HG02852 (cell line): ENCODE measurements around the gene TRIM60.
"Not testable (repeated sequence)": the region's sequence is repeated elsewhere in the genome, so short reads cannot be mapped to it uniquely, and the experiment has no call there.

Experiments
- ATAC-seq: cut with Tn5 transposase; IDR thresholded peaks from one replicate; pipeline ENCODE4 v1.9.1; 2021; ENCODE audit warnings: mild to moderate bottlenecking, moderate library complexity; ENCODE audit not compliant: unreplicated experiment

The TRIM60 gene

DNA sequence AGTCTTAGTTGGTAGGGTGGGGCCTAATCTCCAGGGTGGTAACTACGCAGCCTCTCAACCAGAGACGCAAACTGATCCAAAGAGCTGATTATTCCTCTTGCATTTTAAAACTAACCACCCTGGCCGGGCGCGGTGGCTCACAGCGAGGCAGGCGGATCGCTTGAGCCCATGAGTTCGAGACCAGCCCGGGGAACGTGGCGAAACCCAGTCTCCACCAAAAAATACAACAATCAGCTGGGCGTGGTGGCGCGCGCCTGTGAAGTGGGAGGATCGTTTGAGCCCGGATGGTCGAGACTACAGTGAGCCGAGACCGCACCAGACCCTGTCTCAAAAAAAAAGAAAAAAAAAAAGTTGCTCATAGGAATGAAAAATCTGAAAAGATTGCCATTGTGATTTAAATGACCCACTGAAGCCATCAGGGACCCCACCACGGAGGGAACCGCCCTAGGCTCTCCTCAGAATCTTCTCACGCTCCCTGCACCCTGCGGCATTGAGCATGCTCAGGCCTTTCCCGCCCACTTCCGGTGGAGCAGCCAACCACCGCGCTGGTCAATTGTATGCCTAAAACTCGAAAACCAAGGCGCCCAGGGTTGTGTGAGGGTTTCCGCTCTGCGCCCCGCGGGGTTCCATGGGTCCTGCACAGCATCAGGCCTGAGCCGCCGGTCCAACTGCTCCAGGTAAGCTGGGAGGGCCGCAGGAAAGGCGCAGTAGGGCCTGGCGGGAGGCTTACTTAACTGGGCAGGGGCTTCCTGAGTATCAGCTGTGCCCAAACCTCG lies at the start of gene TRIM60:
Gene TRIM60, plus strand, starts transcription at position 564 of the 776 bp plus-strand sequence. CDS start 8,074 bp downstream, outside the sequence.
- no peak for ATAC-seq

DNA sequence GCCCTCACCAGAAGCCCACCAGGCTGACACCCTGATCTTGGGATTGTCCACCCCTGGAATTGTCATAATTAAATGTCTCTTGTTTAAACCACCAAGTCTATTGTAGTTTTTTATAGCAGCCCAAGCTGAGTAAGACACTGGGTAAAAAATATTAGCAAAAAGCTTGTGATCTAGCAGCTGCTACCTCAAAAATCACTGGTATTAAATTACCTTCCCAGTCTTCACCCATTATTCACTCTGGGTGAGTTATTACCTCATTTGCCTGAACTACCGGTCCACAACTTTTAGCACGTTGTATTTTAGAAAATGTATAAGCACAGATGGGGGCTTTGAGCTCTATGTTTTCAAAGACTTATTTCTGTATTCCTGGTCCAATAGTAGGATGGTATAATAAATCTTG lies 42.3 kb upstream of the TRIM60 start:
- no peak for ATAC-seq

DNA sequence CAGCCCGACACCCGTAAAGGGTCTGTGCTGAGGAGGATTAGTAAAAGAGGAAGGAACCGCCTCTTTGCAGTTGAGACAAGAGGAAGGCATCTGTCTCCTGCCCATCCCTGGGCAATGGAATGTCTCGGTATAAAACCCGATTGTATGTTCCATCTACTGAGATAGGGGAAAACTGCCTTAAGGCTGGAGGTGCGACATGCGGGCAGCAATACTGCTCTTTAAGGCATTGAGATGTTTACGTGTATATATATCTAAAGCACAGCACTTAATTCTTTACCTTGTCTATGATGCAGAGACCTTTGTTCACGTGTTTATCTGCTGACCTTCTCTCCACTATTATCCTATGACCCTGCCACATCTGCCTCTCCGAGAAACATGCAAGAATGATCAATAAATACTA lies 41.0 kb upstream of the TRIM60 start:
- not testable (repeated sequence) for ATAC-seq

DNA sequence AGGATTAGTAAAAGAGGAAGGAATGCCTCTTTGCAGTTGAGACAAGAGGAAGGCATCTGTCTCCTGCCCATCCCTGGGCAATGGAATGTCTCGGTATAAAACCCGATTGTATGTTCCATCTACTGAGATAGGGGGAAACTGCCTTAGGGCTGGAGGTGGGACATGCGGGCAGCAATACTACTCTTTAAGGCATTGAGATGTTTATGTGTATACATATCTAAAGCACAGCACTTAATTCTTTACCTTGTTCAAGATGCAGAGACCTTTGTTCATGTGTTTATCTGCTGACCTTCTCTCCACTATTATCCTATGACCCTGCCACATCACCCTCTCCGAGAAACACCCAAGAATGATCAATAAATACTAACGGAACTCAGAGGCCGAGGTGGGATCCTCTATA lies 35.7 kb upstream of the TRIM60 start:
- ATAC-seq, result not testable (repeated sequence)

DNA sequence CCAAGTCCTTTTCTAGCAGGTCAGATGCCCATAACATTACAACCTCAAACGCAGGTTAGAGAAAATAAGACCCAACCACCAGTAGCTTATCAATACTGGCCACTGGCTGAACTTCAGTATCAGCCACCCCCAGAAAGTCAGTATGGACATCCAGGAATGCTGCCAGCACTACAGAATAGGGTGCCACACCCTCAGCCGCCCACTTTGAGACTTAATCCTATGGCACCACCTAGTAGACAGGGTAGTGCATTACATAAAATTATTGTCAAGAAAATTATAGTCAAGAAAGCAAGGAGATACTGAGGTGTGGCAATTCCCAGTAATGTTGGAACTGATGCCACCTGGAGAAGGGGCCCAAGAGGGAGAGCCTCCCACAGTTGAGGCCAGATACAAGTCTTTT lies 34.5 kb upstream of the TRIM60 start:
- no peak for ATAC-seq

DNA sequence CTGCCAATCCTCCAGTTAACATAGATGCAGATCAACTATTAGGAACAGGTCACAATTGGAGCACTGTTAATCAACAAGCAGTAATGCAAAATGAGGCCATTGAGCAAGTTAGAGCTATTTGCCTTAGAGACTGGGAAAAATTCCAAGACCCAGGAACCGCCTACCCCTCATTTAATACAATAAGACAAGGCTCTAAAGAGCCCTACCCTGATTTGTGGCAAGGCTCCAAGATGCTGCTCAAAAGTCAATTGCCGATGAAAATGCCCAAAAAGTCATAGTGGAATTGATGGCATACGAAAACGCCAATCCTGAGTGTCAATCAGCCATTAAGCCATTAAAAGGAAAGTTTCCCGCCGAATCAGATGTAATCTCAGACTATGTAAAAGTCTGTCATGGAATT lies 33.9 kb upstream of the TRIM60 start:
- no peak for ATAC-seq

DNA sequence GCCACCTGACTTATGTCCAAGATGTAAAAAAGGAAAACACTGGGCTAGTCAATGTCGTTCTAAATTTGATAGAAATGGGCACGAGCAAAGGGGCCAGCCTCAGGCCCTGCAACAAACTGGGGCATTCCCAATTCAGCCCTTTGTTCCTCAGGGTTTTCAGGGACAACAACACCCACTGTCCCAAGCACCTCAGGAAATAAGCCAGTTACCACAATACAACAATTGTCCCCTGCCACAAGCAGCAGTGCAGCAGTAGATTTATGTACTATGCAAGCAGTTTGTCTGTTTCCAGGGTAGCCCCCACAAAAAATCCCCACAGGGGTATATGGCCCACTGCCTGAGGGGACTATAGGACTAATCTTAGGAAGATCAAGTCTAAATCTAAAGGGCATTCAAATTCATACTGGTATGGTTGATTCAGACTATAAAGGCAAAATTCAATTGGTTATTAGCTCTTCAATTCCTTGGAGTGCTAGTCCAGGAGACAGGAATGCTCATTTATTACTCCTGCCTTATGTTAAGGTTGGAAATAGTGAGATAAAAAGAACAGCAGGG lies 33.2 kb upstream of the TRIM60 start:
- not testable (repeated sequence) for ATAC-seq

DNA sequence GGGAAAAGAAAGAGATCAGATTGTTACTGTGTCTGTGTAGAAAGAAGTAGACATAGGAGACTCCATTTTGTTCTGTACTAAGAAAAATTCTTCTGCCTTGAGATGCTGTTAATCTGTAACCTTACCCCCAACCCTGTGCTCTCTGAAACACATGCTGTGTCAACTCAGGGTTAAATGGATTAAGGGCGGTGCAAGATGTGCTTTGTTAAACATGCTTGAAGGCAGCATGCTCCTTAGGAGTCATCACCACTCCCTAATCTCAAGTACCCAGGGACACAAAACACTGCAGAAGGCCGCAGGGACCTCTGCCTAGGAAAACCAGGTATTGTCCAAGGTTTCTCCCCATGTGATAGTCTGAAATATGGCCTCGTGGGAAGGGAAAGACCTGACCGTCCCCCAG lies 29.8 kb upstream of the TRIM60 start:
- not testable (repeated sequence) for ATAC-seq

DNA sequence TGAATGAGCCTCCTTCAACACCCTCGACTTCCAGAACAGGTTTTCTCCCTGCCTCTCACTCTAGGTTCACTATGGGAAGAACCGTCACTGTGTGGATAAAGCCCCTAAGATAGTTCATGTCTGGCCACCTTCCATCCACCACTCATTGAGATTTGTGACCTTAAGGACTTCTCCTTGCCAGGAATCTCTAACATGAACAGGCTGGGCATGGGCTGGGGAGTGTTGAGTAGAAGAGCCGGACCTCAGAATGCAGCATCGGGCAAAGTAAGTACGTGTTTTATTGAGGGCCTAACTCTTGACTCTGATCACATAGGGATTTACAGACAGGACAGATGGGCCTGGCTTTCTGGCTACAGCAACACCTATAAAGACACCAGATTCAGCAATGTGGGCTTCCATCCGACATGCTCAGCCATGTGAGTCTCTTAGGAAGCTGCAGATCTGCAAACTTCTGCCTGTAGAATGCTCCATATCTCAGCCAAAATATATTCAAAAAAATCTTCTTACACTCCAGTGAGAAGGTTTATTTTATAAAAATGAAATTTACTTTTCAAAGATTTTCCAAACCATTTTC lies 26.4 kb upstream of the TRIM60 start:
- ATAC-seq, result no peak

DNA sequence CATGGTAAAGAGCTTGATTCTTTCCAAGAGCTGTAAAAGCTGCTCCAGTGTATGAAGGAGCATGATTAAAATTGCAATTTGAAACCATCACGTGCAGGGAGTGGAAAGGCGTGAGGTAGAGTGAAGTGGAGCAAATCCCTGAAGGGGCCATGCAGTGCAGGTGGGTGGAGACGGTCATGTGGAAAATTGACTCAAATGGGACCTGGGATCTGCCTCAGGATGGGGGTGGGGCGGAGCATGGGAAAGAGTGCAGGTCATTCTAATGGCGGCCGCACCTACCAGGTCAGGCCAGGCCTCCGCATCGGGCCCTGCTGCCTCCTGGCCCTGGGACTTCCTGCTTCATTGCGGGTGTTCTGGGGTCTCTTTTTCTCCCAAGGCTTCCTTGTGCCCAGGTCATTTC lies 25.3 kb upstream of the TRIM60 start:
- no peak for ATAC-seq

DNA sequence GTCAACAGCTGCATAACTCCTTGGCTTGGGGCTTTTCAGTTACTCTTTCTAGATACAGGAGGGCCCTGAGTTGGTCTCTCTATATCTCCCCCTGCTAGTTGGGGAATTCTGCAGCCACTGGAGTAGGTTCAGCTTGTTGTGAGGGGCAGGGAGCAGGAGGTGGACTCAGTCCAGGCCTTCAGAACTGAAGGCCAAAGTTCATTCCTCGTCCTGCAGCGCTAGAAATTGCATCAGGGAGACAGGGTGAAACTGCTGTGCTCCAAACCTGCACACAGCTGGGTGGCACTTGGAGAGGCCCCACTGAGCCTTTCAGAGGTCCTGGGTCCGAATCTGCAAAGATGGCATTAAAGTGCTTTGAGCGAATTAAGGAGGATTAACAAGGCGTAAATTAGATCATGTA lies 24.9 kb upstream of the TRIM60 start:
- ATAC-seq, result no peak

DNA sequence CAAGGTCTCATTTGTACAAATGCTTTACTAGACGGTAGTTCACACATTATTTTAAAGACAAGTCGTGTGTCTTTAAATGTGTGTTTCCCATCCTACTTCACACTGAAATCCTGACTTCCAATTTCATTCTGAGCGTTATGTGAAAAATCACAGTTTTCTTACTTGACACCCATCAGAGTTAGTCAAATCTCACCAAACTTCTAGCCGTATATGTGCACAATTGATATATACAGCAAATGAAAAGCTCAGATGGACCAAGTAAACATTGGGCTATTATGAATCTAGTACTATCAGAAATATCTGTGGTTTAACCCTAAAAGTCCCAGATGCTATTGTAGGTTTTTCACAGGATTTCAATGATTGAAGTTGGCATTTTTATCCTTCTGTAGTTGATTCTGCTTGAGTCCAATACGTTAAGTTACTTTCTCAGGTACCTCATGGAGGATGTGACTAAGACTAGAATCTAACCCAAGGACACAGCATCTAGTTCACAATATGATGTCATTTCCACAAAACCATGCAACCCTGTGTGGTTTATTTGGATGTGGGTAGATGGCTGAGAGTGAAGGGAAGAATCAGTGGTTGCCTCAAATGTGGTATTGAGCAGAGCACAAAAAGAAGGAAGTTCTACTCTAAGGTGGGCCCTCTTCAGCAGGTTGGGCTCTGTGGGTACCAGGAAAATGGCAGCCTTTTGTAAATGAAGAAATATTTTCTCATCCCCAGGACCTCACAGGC lies 22.1 kb upstream of the TRIM60 start:
- ATAC-seq, result peak; percentile 74

DNA sequence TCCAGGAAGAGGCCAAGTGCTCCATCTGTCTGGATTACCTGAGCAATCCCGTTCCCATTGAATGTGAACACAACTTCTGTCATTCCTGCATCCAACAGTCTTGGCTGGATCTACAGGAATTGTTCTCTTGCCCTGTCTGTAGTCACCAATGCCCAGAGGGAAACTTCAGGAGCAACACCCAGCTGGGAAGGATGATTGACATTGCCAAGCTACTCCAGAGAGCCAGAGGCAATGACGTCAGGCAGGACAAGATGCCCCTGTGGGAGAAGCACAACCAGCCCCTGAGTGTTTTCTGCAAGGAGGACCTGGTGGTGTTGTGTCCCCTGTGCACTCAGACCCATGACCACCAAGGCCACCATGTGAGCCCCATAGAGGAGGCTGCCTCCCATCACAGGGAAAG lies 21.3 kb upstream of the TRIM60 start:
- ATAC-seq, result no peak

DNA sequence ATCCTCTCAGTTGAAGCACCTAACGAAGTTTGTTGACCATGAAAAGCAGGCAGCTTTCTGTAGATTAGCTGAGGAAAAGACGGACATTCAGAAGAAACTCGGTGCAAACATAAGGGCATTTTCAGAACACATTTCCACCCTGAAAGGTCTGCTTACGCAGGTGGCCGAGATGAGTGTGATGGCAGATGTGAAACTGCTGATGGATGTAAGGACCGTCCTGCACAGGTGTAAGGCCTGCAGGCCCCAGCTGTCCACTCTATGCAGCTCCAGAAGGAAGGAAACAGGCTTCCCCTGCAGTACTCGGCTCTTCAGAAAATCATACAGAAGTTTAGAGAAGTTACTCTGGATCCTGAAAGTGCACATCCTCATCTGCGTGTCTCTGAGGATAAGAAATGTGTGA lies 20.8 kb upstream of the TRIM60 start:
- ATAC-seq, result no peak

DNA sequence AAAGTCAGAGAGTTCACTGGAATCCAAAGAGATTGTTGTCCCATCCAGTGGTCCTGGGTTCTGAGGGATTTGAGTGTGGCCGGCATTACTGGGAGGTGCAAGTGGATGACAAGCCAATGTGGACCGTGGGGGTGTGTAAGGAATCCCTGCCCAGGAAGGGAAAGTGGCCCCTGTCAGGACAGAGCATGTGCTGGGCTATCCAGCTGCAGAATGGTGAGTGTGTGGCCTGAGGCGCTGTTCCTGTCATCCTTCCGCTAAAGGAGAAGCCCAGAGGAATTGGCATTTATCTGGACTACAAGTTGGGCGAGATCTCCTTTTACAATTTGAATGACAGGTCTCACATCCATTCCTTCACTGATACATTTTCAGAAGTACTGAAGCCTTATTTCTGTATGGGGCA lies 20.4 kb upstream of the TRIM60 start:
- no peak for ATAC-seq

DNA sequence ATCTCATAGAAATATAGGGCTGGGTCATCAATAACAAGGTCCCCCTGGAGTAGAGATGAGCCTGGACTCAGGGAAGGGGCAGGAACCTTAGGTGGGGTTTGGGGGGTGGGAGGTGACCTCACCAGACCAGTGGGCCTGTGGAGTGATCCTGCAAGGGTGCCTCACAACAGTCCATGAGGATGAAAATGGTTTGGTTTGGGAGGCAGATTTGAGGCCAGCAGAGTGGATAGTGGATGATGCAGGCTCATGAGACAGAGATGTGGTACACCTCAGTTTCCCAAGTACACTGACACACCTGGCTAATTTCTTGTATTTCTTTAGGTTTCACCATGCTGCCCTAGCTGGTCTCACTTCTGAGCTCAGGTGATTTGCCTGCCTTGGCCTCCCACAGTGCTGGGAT lies 18.1 kb upstream of the TRIM60 start:
- no peak for ATAC-seq

DNA sequence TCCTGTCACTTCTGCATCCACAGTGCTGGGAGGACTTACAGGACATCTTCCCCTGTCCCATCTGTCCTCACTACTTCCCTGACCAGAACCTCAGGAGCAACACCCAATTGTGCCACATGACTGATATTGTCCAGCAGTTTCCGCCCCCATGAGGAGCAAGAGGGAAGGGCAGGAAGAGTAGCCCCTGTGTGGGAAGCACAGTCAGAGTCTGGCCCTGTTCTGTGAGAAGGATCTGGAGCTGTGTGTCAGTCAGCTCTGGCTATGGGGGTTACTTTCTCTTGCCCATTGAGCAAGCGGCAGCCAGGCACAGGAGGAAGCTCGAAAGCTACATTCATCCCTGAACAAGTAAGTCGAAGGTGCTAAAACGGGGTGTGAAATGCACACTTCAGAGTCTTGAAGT lies 14.8 kb upstream of the TRIM60 start:
- ATAC-seq, result no peak

DNA sequence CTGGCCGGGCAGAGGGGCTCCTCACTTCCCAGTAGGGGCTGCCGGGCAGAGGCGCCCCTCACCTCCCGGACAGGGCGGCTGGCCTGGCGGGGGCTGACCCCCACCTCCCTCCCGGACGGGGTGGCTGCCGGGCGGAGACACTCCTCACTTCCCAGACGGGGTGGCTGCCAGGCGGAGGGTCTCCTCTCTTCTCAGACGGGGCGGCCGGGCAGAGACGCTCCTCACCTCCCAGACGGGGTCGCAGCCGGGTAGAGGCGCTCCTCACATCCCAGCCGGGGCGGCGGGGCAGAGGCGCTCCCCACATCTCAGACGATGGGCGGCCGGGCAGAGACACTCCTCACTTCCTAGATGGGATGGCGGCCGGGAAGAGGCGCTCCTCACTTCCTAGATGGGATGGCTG lies 11.8 kb upstream of the TRIM60 start:
- not testable (repeated sequence) for ATAC-seq

DNA sequence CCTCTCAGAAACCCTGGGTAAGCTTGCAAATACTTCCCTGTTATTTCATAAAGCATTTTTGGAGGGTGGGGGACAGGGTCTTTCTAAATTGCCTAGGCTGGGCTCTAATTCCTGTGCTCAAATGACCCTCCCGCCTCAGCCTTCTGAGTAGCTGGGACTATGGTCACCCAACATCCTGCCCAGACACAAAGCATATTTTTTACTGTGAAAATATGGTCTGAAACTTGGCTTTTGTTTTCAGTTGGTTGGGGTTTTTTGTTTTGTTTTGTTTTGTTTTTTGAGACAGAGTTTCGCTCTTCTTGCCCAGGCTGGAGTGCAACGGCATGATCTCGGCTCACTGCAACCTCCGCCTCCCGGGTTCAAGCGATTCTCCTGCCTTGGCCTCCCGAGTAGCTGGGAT lies 6.0 kb upstream of the TRIM60 start:
- not testable (repeated sequence) for ATAC-seq

DNA sequence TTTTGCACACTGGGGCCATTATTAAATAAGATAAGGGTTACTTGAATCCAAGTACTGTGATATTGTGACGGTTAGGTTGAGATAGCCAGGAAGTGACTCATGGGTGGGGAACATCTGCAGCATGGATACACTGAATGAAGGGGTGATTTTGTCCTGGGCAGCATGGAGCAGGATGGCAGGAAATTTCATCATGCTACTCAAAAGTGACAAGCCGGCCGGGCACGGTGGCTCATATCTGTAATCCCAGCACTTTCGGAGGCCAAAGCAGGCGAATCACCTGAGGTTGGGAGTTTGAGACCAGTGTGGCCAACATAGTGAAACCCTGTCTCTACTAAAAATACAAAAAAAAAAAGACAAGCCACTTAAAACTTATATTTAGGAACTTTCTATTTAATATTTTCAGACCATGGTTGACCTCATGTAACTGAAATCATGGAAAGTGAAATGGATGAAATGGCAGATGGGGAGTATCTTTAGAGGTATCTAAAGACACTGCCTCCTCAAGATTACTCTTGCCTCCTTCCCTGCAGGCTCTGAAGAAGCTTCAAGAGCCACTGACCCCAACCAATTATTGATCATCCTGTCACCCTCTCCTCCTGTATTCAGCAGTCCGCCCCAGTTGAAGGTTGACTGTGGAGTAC lies 3.9 kb upstream of the TRIM60 start:
- no peak for ATAC-seq

DNA sequence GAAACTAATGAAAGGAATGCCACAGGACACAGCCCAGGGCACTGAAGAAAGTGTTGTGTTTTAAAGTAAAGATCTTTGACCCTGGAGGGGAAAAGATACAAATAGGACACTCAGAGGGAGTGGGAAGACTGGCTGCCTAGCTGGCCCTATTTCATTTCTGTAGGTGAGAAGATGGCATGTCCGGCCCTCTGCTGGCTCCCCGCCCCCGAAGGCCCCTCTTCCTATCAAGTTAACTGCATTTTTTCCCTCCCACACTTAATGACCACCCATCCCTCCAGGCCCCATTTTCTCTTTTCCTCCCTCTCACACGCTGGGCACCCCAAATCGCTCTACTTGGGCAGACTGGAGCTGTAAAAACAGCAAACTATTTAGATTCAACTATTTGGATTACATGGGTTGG lies 16.4 kb downstream of the TRIM60 start:
- no peak for ATAC-seq
